ENCODE data around the gene MAP3K5. TPM values are rescaled to one million over a fixed set of nuclear protein-coding genes. Genes with fewer than 3 reads are reported as not detected.

The MAP3K5 gene
- total RNA-seq, 1 donor from 2014 or later, result 4.5 TPM

GRCh38 chr6:136614994-136615393 is 177.3 kb downstream of the MAP3K5 start:
- DNase-seq (ENCODE audit: extremely low read depth, low read depth, low spot score), result no peak

GRCh38 chr6:136614350-136614749 is 177.9 kb downstream of the MAP3K5 start:
- DNase-seq (ENCODE audit: extremely low read depth, low read depth, low spot score), result no peak

GRCh38 chr6:136613477-136613876 is 178.8 kb downstream of the MAP3K5 start:
- no peak for DNase-seq (ENCODE audit: extremely low read depth, low read depth, low spot score)

- no peak for DNase-seq (ENCODE audit: extremely low read depth, low read depth, low spot score)
These were observed 179.4 kb downstream of the MAP3K5 start for GRCh38 chr6:136612666-136613389.

- DNase-seq (ENCODE audit: extremely low read depth, low read depth, low spot score), result no peak
These were observed 180.5 kb downstream of the MAP3K5 start for GRCh38 chr6:136611746-136612145.

GRCh38 chr6:136611133-136611532 is 181.1 kb downstream of the MAP3K5 start:
- DNase-seq (ENCODE audit: extremely low read depth, low read depth, low spot score), result no peak

- DNase-seq (ENCODE audit: extremely low read depth, low read depth, low spot score), result peak; percentile 77
These were observed 182.2 kb downstream of the MAP3K5 start for GRCh38 chr6:136609873-136610706.

- no peak for DNase-seq (ENCODE audit: extremely low read depth, low read depth, low spot score)
These were observed 183.3 kb downstream of the MAP3K5 start for GRCh38 chr6:136608991-136609390.

GRCh38 chr6:136607932-136608772 is 184.1 kb downstream of the MAP3K5 start:
- peak; percentile 50 for DNase-seq (ENCODE audit: extremely low read depth, low read depth, low spot score)

- no peak for DNase-seq (ENCODE audit: extremely low read depth, low read depth, low spot score)
These were observed 184.9 kb downstream of the MAP3K5 start for GRCh38 chr6:136607204-136607931.

- DNase-seq (ENCODE audit: extremely low read depth, low read depth, low spot score), result no peak
These were observed 187.3 kb downstream of the MAP3K5 start for GRCh38 chr6:136604928-136605510.

GRCh38 chr6:136604328-136604825 is 187.9 kb downstream of the MAP3K5 start:
- DNase-seq (ENCODE audit: extremely low read depth, low read depth, low spot score), result no peak

- DNase-seq (ENCODE audit: extremely low read depth, low read depth, low spot score), result no peak
These were observed 191.5 kb downstream of the MAP3K5 start for GRCh38 chr6:136600818-136601217.

- DNase-seq (ENCODE audit: extremely low read depth, low read depth, low spot score), result no peak
These were observed 192.8 kb downstream of the MAP3K5 start for GRCh38 chr6:136599329-136600011.

- no peak for DNase-seq (ENCODE audit: extremely low read depth, low read depth, low spot score)
These were observed 194.2 kb downstream of the MAP3K5 start for GRCh38 chr6:136598048-136598447.

GRCh38 chr6:136594671-136595070 is 197.6 kb downstream of the MAP3K5 start:
- DNase-seq (ENCODE audit: extremely low read depth, low read depth, low spot score), result no peak

GRCh38 chr6:136593748-136594490 is 198.4 kb downstream of the MAP3K5 start:
- peak; percentile 96 for DNase-seq (ENCODE audit: extremely low read depth, low read depth, low spot score)

- DNase-seq (ENCODE audit: extremely low read depth, low read depth, low spot score), result no peak
These were observed 199.2 kb downstream of the MAP3K5 start for GRCh38 chr6:136592930-136593673.
